Gastrocnemius medialis (tissue), 4 donors: ENCODE data around the gene FDX1.

Source experiments
- CTCF ChIP-seq, 5 experiments: fragments of 450-650 bp in 3 of 5; fragments of 200-600 bp in 2 of 5; sonication (generic) in 2 of 5; IDR thresholded peaks in 4 of 5; conservative IDR thresholded peaks in 1 of 5; 1 replicate in 4 of 5; 2 replicates in 1 of 5; pipeline ENCODE4 v1.5.1; 2016 to 2019; ENCODE audit warnings: antibody characterized with exemption in 5 of 5, mild to moderate bottlenecking in 3 of 5, moderate library complexity in 3 of 5
- POLR2A ChIP-seq, 2 donors: fragments of 450-650 bp; IDR thresholded peaks; one replicate each; pipeline ENCODE4 v1.6.1; 2017; ENCODE audit warnings: antibody characterized with exemption in 2 of 2, mild to moderate bottlenecking in 2 of 2, moderate library complexity in 2 of 2

- TF ChIP-seq CTCF (IDR thresholded peaks at IDR 0.05 in 4 of 5, conservative IDR thresholded peaks at IDR 0.05 in 1 of 5) (peak; percentile 41 to 77 (median 47)), POLR2A (IDR thresholded peaks at IDR 0.05) (no peak)
Observed at GRCh38 chr11:110433393-110434333, 3.9 kb downstream of the FDX1 start.
